Muscle of arm (tissue), 14 donors: ENCODE results near the gene USP1. TPM values are rescaled to one million over a fixed set of nuclear protein-coding genes. Genes with fewer than 3 reads are reported as not detected.

Experiments
- DNase-seq: peaks from one replicate; pipeline ENCODE4 v3.0.0-alpha.2; 2013
- long read RNA-seq, 11 donors: transcript quantifications; one replicate each; lab custom pipeline, GENCODE V29; 2026
- polyA plus RNA-seq, 12 donors: library from polyadenylated mRNA; unstranded; fragments of 120-200 nt; gene quantifications; one replicate each; pipeline ENCODE4 v1.2.1, GENCODE V29; 2013; ENCODE audit not compliant: insufficient read length in 12 of 12

USP1 gene, protein sequence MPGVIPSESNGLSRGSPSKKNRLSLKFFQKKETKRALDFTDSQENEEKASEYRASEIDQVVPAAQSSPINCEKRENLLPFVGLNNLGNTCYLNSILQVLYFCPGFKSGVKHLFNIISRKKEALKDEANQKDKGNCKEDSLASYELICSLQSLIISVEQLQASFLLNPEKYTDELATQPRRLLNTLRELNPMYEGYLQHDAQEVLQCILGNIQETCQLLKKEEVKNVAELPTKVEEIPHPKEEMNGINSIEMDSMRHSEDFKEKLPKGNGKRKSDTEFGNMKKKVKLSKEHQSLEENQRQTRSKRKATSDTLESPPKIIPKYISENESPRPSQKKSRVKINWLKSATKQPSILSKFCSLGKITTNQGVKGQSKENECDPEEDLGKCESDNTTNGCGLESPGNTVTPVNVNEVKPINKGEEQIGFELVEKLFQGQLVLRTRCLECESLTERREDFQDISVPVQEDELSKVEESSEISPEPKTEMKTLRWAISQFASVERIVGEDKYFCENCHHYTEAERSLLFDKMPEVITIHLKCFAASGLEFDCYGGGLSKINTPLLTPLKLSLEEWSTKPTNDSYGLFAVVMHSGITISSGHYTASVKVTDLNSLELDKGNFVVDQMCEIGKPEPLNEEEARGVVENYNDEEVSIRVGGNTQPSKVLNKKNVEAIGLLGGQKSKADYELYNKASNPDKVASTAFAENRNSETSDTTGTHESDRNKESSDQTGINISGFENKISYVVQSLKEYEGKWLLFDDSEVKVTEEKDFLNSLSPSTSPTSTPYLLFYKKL
- polyA plus RNA-seq: 10 to 100 TPM in 11 of 12 donors, not detected in 1; 37.0 to 58.3 (median 48.1) TPM
- long read RNA-seq, donor 1, partial matches to known transcripts: 9 of 11 reads
- long read RNA-seq, donor 1, other reads (novel, unspliced or antisense): 0 of 11 reads
- long read RNA-seq, donor 2, partial matches to known transcripts: 10 of 17 reads
- long read RNA-seq, donor 2, other reads (novel, unspliced or antisense): 0 of 17 reads
- long read RNA-seq, donor 3, partial matches to known transcripts: 21 of 24 reads
- long read RNA-seq, donor 3, other reads (novel, unspliced or antisense): 0 of 24 reads
- long read RNA-seq, donor 4, partial matches to known transcripts: 8 of 9 reads
- long read RNA-seq, donor 4, other reads (novel, unspliced or antisense): 0 of 9 reads
- long read RNA-seq, donor 5, transcript USP1-201 (9 exons, 3,996 nt): major isoform, 8 of 36 reads
- long read RNA-seq, donor 5, partial matches to known transcripts: 25 of 36 reads
- long read RNA-seq, donor 5, other reads (novel, unspliced or antisense): 0 of 36 reads
- long read RNA-seq, donor 6: 0 reads
- long read RNA-seq, donor 7, partial matches to known transcripts: 15 of 16 reads
- long read RNA-seq, donor 7, other reads (novel, unspliced or antisense): 0 of 16 reads
- long read RNA-seq, donor 8, partial matches to known transcripts: 16 of 22 reads
- long read RNA-seq, donor 8, other reads (novel, unspliced or antisense): 0 of 22 reads
- long read RNA-seq, donor 9, partial matches to known transcripts: 6 of 8 reads
- long read RNA-seq, donor 9, other reads (novel, unspliced or antisense): 0 of 8 reads
- long read RNA-seq, donor 10, transcript USP1-201 (9 exons, 3,996 nt): major isoform, 6 of 29 reads
- long read RNA-seq, donor 10, partial matches to known transcripts: 22 of 29 reads
- long read RNA-seq, donor 10, other reads (novel, unspliced or antisense): 0 of 29 reads
- long read RNA-seq, donor 11, partial matches to known transcripts: 20 of 23 reads
- long read RNA-seq, donor 11, other reads (novel, unspliced or antisense): 0 of 23 reads

DNA sequence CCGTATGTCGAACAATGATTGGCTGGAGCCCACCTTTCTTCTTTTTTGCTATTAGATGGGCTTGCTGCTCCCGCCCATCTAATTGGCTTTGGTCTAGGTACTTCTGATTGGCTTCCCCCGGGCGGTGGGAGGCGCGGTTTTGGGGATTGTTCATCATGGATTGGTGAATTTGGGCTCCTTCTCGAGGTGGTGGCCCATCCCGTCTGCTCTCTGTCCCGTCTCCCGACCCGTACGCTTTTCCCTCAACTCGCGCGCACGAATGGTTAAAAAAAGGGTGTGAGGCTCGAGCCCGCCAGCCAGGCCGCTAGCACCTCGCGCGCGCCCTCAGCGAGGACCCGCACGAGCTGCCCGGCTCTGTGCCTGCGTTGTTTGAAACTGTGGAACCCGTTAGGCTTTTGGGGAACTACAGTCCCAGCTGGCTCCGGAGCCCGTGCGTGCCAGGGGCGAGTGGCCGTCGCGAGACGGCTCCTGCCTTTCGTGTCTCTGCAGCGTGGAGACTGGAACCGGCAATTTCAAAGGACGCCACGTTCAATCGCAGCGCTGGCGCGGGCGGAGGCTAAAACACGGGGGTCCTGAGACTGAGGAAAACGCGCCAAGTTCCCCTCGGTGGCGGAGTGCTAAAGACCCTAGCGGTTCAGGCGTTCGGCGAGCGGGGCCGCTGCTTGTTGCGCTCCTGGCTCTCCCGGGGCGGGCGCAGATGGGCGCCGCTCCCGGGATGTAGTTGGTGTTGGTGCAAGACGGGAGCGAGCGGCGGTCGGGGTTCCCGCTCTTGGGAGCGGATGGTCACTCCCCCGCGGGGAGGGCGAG is at the start of gene USP1:
Gene USP1 (plus strand): TSS at position 584 of the 807 bp plus-strand sequence. CDS start 2,819 bp downstream, outside the sequence.
- DNase-seq: peak; percentile 99

GRCh38 chr1:62389531-62389930 is 47.3 kb upstream of the USP1 start:
- DNase-seq: no peak

DNA sequence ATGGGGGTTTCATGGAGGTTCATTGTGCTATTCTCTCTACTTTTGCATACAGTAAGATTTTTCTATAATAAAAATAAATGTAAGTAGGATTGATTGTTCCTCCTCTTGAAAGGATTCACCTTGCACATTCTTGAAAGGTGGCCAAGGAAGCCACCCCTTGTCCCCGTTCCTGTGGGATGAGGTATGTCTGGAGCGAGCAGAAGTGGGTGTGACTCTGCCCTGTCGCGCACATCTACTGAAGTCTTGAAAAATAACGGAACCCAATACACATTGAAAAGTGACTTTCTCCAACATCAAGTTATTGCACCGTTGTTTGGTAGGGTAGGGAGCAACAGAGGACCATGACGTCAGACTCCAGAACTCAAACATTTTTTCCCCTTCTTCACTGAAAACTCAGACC is 46.8 kb upstream of the USP1 start:
- DNase-seq: no peak

- no peak for DNase-seq
Observed at GRCh38 chr1:62391369-62391971, 45.4 kb upstream of the USP1 start.

GRCh38 chr1:62392951-62393350 is 43.9 kb upstream of the USP1 start:
- DNase-seq: no peak

GRCh38 chr1:62394646-62395045 is 42.2 kb upstream of the USP1 start:
- DNase-seq: no peak

- DNase-seq: no peak
Observed at GRCh38 chr1:62395291-62395690, 41.6 kb upstream of the USP1 start.

DNA sequence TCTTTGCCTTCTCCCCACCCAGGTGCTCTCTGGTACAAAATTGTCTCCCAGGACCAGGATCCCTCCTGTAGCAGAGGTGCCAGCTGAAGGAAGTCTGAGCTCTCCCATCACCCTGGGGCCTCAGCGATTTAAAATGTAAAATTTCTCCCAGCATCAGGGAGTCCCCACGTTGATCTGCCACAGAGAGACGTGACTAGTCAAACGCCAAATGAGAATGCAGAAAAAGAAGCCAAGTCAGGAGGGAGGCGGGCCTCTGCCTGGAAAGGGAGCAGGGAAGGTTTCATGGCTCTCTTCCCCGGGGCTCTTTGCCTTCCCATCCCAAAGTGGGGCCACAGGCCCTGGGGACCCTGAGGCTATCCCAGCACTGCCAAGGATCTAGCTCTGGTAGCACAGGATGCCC is 40.0 kb upstream of the USP1 start:
- DNase-seq: no peak

GRCh38 chr1:62397301-62397700 is 39.5 kb upstream of the USP1 start:
- no peak for DNase-seq

- DNase-seq: no peak
Observed at GRCh38 chr1:62398377-62398776, 38.5 kb upstream of the USP1 start.

DNA sequence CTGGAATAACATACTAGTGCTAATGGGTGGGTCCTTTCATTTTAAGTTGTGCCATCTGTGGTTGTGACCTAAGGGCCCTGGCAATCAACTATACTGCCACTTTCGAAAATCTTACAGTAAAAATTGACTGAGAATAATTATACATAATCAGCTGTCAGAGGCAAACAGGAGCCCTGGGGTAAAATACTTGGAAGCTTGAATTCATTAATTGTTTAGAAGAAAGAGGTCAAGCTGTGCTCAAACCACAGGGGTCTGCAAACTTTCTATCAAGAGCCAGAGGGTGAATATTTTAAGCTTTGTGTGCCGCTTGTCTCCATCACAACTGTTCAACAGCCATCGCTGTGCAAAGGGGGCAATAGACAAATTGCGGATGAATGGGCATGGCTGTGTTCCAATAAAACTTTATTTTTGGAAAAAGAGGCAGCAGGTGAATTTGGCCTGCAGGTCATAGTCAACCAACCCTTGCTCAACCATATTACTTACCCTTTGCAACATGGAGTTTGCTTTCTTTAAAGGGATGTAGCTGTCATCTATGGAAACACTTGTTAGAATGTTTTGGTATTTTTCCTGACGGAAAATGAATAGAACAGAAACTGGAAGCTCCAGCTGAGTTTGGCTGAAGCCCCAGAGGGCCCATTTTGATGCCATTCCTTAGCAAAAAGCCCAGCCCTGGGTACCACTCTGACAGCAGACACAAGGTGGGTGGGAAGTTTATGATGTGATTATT is 35.7 kb upstream of the USP1 start:
- no peak for DNase-seq

DNA sequence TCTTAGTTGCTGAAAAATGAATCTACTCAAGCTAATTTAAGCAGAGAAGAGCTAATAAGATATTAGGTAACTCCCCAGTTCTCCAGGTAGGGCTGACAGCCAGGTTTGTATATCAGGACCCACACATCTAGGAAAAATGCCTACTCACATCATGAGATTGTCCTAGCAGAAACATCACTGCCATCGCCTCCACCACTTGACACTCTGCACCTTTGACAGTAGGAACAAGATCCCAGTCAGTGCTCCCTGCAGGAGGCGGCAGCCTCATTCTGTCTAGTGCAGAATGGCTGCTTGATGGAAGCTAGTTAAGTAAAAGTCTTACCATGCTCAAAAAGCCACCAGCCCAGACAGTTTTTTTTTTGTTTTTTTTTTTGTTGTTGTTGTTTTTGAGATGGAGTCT is 31.6 kb upstream of the USP1 start:
- no peak for DNase-seq

DNA sequence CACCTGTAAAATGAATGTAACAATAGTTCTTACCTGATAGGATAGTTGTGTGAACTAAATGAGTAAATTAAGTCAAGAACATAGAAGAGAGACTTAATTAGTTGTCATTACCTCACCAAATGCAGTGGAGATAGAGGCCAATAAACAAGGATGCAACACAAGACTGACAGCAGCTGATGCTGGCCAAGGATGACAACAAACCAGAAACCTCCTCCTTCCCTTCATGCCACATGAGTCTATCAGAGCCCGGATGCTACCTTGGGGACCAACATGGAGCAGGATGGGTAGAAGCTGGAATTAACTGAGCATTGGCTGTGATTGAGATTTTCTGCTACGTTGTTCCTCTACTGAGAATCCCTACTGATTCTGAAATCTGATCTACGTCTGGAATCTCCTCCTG is 30.3 kb upstream of the USP1 start:
- DNase-seq: no peak

DNA sequence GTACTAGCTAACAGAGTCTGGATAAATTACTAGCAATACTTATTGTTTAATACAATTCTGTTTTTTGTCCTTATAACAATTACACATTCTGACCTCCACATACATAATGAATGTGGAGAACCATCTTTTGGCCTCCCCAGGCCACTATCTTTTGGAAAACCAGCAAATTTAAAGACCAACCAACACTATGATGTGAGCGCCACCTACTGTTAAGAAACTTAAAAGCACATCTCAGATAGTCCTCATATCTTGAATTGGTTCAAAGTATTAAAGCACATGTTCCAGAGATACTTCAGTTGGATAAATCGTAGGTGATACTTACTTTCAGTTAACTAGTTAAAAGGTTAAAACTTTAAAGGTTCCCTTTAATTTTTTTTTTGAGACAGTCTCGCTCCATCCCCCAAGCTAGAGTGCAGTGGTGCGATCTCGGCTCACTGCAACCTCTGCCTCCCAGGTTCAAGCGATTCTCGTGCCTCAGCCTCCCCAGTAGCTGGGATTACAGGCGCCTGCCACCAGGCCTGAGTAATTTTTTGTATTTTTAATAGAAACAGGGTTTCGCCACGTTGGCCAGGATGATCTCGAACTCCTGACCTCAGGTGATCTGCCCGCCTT is 29.3 kb upstream of the USP1 start:
- peak; percentile 69 for DNase-seq

DNA sequence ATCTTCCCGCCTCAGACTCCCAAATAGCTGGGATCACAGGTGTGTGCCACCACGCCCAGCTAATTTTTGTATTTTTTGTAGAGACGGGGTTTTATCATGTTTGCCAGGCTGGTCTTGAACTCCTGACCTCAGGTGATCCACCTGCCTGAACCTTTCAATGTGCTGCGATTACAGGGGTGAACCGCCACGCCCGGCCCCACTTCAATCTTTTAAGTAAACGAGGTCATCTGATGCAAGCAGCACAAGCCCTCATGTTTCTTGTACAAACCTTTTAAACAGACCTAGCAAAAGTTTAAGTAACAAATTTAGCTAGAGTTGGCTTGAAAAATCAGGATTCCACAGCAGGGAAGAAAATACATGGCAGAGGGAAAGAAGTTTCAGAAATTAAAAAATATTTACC is 21.2 kb upstream of the USP1 start:
- no peak for DNase-seq

- DNase-seq: no peak
Observed at GRCh38 chr1:62417351-62417999, 19.4 kb upstream of the USP1 start.

DNA sequence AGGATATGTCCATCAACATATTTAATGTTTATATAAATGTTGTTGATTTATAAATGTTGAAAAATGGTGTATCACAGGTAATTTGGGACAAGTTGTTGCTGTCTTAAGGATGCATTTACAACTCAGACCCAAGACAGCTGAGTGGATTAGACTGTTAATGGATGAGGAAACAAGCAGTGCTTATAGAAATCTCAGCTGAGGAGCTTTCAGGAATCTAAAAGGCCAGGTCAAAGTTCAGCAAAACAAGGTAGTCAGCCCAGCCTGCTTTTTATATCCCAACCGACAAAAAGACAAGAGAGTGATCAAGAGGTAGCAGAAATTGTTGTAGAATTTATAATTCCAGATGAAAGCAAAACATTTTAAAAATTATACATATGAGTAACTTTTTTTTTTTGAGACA is 16.6 kb upstream of the USP1 start:
- DNase-seq: no peak
